ENCODE measurements around the gene HLA-DPA1. TPM values are rescaled to one million over a fixed set of nuclear protein-coding genes. Genes with fewer than 3 reads are reported as not detected.
"Not testable (repeated sequence)": the region's sequence is repeated elsewhere in the genome, so short reads cannot be mapped to it uniquely, and the experiment has no call there.

HLA-DPA1 gene
- total RNA-seq, 2 donors from 2014 or later: 44.4 to 84.9 TPM

DNA sequence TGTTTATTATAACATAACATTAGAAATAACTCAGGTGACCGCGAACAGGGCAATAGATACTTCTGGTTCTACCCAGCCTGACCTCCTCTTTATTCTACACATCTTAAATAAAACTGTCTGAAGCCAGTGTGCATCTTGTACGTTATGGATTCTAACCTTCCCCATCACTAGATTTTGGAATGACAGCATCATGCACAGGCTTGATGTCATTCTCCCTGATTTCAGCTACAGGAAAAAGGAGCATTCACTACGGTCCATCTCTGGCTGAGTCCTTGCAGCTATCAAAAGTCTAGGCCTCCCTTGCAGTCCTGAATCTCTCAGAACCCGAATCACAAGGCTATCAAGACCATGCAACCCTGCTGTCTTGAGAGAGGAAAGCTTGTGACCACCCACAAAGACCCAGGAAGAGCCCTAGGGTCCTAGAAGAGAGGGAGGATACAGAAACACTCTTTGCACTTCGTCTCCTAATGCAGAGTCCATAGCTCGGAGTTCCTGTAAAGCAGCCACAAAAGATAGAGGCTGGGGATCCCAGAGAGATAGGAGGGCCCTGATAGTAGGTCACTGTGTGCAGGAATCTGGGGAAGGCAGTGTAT lies 845 bp downstream of the HLA-DPA1 start:
- intact Hi-C loops (cut with DNase I): loop anchor here in 1 of 2 donors (1.0 kb wide), 1 partner anchor 39 kb away; no protein-coding TSS in a partner anchor
- no peak for DNase-seq (ENCODE audit: low spot score)

DNA sequence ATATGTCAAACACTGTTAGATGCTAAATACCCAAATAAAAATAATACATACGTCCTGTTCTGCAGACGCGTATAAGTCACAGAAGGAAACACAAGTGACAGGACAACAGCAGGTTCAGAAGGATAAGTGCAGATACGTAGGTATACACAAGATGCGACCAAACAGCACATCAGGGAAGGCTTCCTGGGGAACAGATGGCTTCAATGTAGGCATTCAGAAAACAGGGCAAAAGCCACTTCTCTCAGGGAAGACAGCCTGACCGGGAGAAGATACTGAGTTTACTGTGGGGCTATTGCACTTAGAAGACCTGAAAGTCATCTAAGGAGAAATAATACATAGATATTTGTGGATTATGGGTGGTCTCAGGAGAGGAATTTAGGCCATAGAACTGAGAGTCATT lies 1.9 kb downstream of the HLA-DPA1 start:
- DNase-seq (ENCODE audit: low spot score): no peak
- intact Hi-C loops (cut with DNase I): no loop called here

- intact Hi-C loops (cut with DNase I): no loop called here
- DNase-seq (ENCODE audit: low spot score): no peak
Measured at GRCh38 chr6:33070909-33071308, 2.5 kb downstream of the HLA-DPA1 start.

- intact Hi-C loops (cut with DNase I): no loop called here
- no peak for DNase-seq (ENCODE audit: low spot score)
Measured at GRCh38 chr6:33069021-33069738, 4.3 kb downstream of the HLA-DPA1 start.

DNA sequence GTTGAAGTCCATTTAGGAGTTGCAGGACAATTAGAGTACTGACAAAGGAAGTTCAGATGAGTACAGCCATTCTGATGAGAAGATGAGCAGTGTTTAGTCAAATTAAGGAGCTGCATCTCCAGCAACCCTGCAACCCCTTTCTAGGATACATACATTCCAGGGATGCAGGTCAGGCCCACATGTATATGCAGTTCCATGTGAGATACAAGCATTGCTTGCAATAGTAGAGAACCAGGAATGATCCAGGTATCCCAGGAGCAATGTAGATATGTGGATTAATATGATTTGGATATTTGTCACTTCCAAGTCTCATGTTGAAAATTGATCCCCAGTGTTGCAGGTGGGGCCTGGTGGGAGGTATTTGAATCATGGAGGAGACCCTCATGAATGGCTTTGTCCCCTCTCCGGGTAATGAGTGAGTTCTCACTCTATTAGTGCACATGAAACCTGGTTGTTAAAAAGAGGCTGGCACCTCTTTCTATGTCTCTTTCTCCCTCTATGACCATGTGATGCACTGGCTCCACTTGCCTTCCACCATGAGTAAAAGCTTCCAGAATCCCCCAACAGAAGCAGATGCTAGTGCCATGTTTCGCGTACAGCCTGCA lies 6.4 kb downstream of the HLA-DPA1 start:
- no peak for DNase-seq (ENCODE audit: low spot score)
- intact Hi-C loops (cut with DNase I): no loop called here

DNA sequence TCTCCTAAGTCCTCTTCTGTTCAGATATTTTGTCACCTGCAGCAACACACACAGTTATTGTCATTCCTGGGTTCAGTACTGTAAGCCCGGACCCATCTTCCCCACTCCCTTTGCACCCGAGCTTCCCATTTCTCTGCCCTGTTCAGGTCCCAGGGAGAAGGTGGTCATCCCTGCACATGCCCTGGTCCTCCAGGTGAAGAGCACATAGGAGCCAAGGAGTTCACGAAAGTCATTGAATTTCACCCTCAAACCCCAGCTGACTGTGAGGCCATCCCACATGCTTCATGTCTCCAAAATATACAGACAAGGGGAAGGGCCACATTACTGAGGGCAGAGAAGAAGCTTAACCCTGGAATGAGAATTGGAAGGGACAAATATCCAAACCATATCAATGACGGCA lies 8.1 kb downstream of the HLA-DPA1 start:
- intact Hi-C loops (cut with DNase I): no loop called here
- no peak for DNase-seq (ENCODE audit: low spot score)

GRCh38 chr6:33064723-33065122 lies 8.7 kb downstream of the HLA-DPA1 start:
- DNase-seq (ENCODE audit: low spot score): no peak
- intact Hi-C loops (cut with DNase I): no loop called here

- intact Hi-C loops (cut with DNase I); DNase-seq (ENCODE audit: low spot score): not testable (repeated sequence)
Measured at GRCh38 chr6:33063435-33063834, 10.0 kb downstream of the HLA-DPA1 start.

- intact Hi-C loops (cut with DNase I): no loop called here
- DNase-seq (ENCODE audit: low spot score): no peak
Measured at GRCh38 chr6:33061987-33062386, 11.5 kb downstream of the HLA-DPA1 start.

GRCh38 chr6:33057222-33058150 lies 16.0 kb downstream of the HLA-DPA1 start:
- DNase-seq (ENCODE audit: low spot score): no peak
- intact Hi-C loops (cut with DNase I): no loop called here

- no peak for DNase-seq (ENCODE audit: low spot score)
- intact Hi-C loops (cut with DNase I): no loop called here
Measured at GRCh38 chr6:33053230-33053629, 20.2 kb downstream of the HLA-DPA1 start.

DNA sequence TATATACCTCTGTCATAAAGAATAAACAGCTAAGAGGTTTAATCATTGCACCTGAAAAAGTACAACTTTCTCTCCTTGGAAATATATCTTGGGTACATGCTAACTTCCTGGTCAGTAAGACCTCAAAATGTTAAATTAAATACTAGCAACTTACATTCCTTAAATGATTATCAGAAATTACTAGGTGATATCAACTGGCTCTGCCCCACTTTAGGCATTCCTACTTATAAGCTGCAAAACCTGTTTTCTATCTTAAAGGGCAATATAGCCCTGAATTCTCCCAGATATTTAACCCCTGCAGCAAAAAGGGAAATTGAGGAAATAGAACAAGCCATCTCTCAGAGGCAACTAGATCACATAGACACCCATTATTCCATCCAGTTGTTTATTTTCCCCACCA lies 20.8 kb downstream of the HLA-DPA1 start:
- intact Hi-C loops (cut with DNase I): no loop called here
- DNase-seq (ENCODE audit: low spot score): no peak

DNA sequence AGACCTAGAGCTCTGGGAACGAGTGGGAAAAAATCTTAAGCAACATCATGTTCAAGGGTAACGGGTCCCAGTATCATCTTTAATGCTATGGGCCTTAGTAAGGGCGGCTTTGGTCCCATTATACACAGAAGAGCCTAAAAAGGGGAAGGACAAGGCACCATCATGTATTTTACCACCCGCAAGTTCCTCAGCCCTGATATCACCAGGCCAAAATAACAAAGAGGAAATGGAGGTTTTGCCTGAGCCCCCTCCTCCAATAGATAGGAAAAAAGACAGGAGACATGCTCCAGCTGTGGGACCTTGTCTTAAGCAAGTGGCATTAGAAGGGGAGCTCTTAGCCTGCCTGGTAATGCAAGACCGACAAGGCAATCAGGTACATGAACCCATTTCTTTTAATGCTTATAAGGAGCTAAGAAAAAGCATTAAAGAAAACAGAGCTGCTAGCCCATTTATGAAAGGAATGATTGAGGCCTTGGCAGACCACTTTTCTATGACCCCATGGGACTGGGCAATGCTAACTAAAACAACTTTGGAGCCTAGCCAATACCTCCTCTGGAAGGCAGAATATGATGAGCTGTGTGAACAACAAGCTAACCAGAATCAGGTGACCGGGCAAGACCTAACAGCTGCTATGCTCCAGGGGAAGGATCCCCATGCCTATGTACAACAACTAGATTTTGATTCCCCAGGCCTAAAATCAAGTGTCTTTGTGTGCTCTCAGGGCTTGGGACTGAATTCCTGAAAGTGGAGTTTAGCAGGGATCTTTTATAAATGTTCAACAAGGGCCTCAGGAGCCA lies 23.2 kb downstream of the HLA-DPA1 start:
- intact Hi-C loops (cut with DNase I): no loop called here
- DNase-seq (ENCODE audit: low spot score): no peak

- intact Hi-C loops (cut with DNase I): no loop called here
Measured at GRCh38 chr6:33049323-33050013, 24.0 kb downstream of the HLA-DPA1 start.

DNA sequence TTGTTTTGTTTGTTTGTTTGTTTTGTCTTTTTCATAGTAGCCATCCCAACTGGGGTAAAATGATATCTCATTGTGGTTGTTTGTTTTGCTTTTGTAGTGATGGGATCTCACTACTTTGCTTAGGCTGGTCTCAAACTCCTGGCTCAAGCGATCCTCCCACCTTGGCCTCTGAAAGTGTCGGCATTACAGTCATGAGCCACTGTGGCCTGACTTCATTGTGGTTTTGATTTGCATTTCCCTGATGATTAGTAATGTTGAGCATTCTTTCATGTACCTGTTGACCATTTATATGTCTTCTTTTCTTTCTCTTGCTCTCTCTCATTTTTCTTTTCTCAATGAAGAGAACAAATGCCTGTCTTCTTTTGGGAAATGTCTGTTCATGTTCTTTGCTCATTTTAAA lies 33.3 kb downstream of the HLA-DPA1 start:
- intact Hi-C loops (cut with DNase I): no loop called here

More at GRCh38 chr6:33049323-33050013, 24.0 kb downstream of the HLA-DPA1 start:
- DNase-seq (ENCODE audit: low spot score): no peak

DNA sequence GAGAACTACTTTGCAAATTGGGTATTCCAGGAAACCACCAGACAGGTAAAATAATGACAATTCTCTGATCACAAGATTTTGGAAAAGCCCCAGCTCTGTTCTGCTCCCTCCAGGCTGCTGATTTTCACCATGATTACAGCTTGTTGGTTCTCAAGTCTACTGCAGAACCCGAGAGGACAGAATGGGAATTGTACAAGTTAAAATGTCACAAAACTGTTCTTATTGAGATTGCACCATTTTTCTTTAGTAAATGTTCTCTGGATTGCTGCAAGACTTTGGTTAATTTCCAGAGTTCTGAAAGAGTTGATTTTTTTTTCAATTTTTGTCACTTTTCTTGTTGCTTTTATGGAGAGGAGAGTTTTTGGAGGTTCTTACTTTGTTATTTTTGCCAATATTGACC lies 36.9 kb downstream of the HLA-DPA1 start:
- intact Hi-C loops (cut with DNase I): no loop called here
- no peak for DNase-seq (ENCODE audit: low spot score)

More for the DNA sequence above, 33.3 kb downstream of the HLA-DPA1 start:
- no peak for DNase-seq (ENCODE audit: low spot score)

GRCh38 chr6:33034554-33034953 lies 38.9 kb downstream of the HLA-DPA1 start:
- intact Hi-C loops (cut with DNase I): no loop called here
- no peak for DNase-seq (ENCODE audit: low spot score)

DNA sequence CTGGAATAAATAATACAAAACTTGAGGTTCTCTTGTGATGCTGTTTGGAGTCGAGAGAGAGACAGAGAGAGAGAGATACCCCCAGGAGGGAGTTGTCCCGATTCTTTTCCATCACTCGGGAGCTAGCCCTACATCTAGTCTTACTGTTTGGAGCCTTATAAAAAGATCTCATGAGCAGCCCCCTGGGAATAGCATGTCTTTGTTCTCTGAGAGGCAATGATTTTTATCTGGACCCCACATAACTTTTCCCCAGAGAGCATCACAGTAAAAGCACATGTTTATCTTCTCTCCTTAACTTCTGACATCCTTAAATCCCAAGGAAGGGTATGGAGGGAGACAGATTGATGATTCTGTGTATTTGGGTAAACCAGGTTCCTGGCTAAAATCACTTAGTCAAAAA lies 43.2 kb downstream of the HLA-DPA1 start:
- intact Hi-C loops (cut with DNase I): no loop called here
- no peak for DNase-seq (ENCODE audit: low spot score)
